Stimulated activated CD4-positive, alpha-beta T cell treated with anti-CD3 and anti-CD28 coated beads, Interleukin-1b, Interleukin-23, amount 100 ng/mL, for 1 hour (primary cell): Measurements from ENCODE around the gene PNLIP.

Experiments
- DNase-seq, 2 donors: peaks; one replicate each; pipeline ENCODE4 v3.0.0-alpha.2; 2020; ENCODE audit warnings: low read depth in 2 of 2

PNLIP gene

DNA sequence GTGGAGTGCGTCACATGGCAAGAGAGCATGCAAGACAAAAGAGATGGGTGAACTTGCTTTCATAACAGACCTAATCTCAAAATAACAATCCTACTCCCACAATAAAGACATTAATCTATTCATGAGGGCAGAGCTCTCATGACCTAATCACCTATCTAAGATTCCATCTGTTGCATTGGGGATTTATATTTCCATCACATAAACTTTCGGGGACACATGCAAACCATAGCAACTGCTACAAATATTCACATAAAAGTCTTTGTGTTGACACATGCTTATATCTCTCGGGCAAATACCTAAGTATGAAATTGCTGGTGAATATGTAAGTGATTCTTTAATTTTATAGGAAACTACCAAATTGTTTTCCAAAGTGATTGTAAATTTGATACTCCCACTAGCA is 29.1 kb downstream of the PNLIP start:
- no peak for DNase-seq

- DNase-seq: no peak
Observed at GRCh38 chr10:116587878-116588591, 42.3 kb downstream of the PNLIP start.

DNA sequence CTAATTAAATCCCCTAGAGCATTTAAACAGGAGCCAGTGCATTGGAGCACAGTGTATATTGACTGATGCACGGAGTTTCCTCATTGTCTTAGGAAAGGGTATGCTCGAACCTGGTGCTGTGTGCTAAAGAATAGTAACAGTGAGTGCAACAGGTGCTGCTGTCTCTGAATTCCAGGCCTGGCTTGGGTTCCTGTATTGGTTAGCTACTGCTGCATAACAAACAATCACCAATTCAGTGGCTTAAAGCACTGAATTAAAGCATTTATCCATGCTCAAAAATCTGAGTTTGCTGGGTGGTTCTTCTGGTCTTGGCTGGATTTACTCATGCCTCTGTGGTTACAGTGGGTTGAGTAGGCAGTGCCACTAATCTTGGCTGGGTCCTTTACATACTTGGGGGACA is 43.3 kb downstream of the PNLIP start:
- no peak for DNase-seq

DNA sequence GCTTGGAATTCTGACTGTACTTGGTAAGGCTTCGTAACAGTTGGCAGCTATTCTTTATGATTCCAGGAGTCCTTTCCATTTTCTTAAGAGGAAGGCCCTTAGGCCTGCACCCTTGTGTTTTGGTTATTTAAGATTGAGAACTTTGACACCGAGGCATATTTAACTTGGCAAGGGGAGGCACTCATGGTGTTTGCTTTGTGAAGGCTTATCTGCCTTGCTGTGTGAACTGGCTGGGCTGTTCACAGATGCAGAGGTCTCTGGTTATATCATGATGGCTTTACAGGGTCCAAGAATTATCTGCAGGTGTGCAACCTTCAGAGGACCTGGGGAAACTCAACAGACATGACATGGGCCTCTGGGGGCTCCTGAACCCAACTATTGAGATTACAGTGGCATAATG is 44.2 kb downstream of the PNLIP start:
- DNase-seq: no peak

DNA sequence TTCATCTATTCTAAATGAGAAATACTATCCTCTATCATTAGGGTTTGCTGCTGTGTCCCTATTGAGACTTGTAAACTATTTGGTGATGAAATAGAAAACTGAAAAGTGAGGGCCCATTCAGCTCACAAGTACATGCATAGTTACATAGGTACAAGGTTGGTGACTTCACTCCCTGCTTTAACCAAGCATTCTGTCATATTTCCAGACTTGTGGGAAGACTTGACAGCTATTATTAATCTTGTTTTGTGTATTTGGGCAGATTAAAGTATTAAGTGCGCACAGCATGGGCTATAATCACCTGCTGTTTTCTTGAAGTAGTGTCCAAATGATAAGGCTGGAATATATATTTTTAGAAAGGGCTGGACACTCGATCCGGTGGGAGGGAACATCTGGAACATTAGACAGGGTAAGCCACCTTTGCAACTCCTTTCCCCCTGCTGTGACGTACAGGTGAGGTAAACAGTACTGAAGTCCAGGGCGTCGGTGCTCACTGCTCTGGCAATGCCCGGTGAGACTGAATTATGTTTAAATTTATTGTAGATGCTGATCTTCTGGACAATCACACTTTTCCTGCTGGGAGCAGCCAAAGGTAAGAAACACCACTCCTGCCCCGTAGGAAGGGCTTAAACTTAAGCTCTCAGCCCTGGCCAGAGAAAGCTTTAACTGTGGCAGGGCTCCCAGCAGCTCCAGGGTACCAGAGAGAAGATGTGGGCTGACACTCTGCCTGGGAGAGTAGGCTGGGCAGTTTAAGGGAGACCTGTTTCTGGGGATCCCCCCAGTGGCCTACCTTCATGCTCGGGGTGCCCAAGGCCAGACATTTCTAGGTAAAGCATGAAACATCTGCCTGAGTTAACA is 45.1 kb downstream of the PNLIP start, which contains the start of gene PNLIPRP1:
TSS of gene PNLIPRP1 (plus strand) at position 370 of the 855 bp plus-strand sequence. CDS start at position 541, 171 bp downstream.
- no peak for DNase-seq

DNA sequence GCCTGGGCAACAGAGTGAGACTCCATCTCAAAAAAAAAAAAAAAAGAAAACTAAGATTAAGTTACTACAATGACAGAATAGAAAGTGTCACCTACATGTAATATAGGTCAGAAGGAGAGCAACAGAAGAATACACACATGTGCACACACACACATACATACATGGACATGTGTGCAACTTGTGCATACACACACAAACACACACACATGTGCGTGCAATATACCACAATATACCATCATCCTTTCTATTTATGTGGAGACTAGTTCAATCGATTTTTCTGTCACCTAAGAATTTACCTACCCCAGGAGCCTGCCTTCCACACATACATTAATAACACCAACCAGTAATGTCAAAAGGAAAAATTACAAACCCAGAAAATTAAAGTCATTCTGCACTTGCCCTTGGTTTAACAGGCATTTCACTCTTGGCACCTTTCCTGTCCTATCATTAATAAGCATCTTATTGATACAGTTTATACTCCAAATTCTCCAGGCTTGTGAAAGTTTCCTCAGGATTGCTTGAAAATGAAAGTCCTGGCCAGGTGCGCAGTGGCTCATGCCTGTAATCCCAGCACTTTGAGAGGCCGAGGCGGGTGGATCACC is 47.5 kb downstream of the PNLIP start:
- no peak for DNase-seq

DNA sequence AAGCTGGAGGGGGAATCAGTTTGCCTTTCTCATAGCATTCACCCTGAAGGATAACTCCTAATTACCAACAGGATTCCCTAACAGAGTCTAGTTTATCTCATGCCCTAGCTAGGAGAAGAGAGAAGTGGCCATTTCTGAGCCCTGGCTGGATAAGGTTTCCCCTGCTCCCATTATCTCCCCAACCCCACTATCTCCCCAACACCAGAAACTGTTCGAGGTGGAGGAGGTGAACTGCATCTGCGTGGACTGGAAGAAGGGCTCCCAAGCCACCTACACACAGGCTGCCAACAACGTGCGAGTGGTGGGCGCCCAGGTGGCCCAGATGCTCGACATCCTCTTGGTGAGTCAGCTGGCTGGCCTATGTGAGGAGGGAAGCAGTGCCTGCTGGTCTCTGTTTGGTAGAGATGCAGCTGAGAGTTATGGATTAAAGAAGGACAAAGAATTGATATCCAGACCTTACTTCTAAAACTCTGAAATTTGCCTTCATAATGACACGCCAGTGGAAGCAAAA is 48.8 kb downstream of the PNLIP start:
- no peak for DNase-seq

DNA sequence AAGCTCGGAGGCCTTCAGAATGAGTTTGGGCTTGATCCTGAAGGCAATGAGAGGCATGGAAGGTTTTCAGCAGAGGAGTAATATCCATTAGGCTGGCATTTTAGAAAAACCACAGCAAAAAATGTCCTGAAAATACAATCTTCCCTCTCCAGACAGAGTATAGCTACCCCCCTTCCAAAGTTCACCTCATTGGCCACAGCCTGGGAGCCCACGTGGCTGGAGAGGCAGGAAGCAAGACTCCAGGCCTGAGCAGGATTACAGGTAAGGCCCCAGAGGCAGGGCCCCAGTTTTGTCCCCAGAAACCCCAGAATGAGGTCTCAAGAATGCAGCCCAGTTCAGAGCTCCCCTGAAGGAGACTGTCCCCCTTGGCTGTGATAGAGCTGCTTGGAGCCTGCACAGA is 50.3 kb downstream of the PNLIP start:
- no peak for DNase-seq

DNA sequence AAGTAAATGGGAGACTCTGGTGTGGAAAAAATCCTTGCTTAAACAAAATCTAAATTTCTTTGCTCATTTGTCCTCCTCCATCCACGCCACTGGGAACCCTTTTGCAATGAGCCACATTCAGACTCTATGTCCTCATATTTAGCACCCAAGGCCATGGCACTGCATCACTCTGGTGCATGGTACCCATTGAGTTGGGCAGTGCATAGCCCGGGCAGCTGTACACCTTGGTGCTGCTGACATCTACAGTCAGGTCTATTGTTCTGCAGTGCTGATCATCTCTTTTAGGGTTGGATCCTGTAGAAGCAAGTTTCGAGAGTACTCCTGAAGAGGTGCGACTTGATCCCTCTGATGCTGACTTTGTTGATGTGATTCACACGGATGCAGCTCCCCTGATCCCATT is 51.8 kb downstream of the PNLIP start:
- no peak for DNase-seq

DNA sequence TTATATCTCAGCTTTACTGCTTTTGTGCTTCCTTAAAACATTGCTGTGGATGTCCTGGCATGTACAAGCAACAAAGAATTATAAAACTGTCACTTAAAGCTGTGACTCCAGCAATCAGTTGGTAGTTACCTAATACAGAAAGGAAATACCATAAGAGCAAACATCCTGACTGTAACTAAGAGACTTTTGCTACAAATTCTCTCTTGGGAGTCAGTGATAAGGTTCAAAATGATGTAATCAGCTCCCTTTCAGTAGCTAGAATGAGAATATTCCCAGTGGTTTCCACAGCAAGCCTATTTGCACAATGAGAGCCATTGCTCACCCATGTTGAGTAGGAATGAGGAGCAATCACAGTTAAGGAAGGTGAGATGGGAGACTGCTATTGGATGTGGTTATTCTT is 52.6 kb downstream of the PNLIP start:
- DNase-seq: no peak

DNA sequence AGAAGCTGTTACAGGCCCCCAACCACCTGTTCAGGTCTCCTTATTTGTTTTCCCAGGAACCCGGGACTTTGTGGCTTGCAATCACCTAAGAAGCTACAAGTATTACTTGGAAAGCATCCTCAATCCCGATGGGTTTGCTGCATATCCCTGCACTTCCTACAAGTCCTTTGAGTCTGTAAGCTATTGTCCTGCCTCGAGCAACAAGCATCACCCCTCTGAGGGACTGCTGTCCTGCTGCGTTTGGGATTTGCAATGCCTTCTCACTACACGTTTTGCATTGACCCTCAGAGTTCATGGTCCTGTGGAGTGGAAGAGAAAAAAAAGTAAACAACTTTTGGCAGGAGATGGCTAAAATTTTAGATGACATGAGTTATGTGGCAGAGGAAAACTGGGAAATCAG is 54.3 kb downstream of the PNLIP start:
- no peak for DNase-seq

- DNase-seq: no peak
Observed at GRCh38 chr10:116602648-116603400, 57.1 kb downstream of the PNLIP start.

GRCh38 chr10:116606061-116606483 is 60.3 kb downstream of the PNLIP start:
- DNase-seq: no peak

DNA sequence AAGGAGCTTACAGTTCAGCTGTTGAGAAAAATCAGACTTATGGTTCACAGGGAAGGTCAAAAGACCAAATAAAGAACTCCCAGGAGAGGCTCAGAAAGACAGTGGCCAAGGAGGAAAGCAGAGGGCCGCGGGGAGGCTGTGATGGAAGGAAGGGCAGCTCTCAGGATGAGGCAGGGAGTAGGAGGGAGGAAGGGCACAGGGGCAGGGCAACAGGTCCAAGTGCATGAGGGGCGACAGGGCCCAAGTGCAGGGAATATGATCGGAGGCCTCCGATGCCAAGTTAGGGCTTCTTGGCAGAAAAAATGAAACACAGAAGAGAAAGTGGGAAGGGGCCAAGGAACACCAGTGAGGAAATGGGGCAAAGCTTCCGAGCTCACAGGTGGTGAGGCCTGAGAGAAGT is 61.6 kb downstream of the PNLIP start:
- DNase-seq: no peak

GRCh38 chr10:116608686-116609594 is 63.2 kb downstream of the PNLIP start:
- no peak for DNase-seq

DNA sequence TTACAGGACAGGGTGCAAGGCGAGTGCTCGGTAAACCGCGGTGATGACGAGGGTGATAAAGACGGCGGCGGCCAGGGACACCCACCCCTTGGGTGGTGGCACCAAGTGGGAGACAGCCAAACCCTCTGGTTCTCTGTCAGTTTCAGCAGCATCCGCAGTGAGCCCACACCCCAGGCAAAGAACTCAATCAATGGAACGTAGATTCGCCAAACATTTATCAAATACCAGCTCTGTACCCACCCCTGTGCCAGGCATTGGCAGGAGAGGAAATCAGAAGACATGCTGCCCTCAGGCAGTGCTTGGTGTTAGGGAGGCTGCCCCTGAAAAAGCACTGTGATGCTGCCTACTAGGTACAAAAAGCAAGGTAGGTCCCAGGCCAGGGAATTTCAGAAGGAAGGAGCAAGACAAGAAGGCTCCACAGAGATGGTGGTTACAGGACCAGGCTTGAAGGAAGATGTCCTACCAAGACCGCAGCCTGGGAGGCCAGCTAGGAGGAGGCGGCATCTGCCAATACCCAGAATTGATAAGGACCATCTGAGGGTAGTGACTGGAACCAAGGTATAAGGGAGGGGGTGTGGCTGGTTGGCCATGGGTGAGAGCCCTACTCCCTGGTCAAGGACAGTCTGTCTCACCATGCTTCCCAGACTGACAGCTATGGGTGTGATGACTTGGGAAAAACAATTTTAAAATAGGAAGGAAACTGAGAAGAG is 64.9 kb downstream of the PNLIP start:
- DNase-seq: no peak

GRCh38 chr10:116611153-116611545 is 65.4 kb downstream of the PNLIP start:
- DNase-seq: no peak

DNA sequence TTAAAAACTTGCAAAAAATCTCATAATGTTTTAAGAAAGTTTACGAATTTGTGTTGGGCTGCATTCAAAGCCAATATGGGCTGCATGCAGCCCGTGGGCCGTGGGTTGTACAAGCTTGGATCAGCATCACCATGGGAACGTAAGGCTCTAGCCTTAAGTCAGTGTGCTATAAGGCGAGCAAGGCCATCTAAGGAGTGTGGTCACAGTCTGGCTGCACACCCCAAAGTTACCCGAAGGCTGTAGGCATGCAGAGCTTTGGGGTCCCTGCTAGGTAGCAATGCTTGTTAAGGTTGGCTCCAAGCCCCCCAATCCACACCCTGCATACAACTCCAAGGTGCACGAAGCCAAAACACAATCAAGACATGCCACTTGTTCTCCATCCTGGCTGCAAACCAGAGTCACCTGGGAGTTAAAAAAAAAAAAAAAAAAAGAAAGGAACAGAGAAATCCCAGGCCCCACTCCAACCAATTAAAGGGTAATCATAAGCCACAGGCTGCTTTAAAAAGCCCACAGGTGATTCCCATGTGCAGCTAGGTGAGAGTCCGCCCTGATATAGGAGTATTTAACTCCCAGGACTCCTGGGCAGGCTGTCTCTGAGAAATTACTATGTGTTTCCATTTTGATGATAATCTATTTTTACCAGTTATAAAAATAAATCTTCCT is 66.5 kb downstream of the PNLIP start:
- DNase-seq: no peak

DNA sequence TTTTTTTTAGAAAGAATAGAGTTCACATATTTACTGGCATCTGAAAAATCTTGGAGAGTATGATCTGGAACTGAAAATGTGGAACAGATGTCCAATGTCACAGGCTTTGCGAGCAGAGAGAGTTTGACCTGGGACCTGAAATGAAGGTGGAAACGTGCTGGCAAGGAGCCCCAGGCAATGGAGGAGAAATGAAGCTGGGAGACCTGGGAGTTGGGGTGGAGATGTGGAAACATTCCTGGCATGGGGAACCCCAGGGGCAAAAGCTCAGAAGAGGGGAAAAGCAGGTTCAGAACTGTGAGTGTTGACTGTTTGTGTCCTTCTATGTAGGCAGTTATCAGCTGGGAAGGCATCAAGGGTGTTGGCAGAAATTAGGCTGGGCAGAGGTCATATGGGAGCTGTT is 67.7 kb downstream of the PNLIP start:
- no peak for DNase-seq

- no peak for DNase-seq
Observed at GRCh38 chr10:116614796-116615195, 69.1 kb downstream of the PNLIP start.
